NCI-H1694 treated with DMSO at 0.1 percent for 48 hours (cell line): ENCODE measurements around the gene PPP1R14B.

Experiments
- DNase-seq: peaks from one replicate; lab custom pipeline; 2025; lab: John Stamatoyannopoulos, UW

PPP1R14B gene

GRCh38 chr11:64281957-64282770 is 35.4 kb upstream of the PPP1R14B start:
- DNase-seq: no peak

GRCh38 chr11:64278576-64279190 is 31.9 kb upstream of the PPP1R14B start:
- DNase-seq: no peak

GRCh38 chr11:64276653-64277431 is 30.1 kb upstream of the PPP1R14B start:
- DNase-seq: no peak

- DNase-seq: no peak
These were observed 29.1 kb upstream of the PPP1R14B start for GRCh38 chr11:64275841-64276240.

- DNase-seq: no peak
These were observed 28.5 kb upstream of the PPP1R14B start for GRCh38 chr11:64275031-64275800.

GRCh38 chr11:64269540-64270220 is 22.9 kb upstream of the PPP1R14B start:
- DNase-seq: peak; percentile 98

GRCh38 chr11:64268893-64269539 is 22.3 kb upstream of the PPP1R14B start:
- DNase-seq: no peak

- no peak for DNase-seq
These were observed 21.5 kb upstream of the PPP1R14B start for GRCh38 chr11:64268025-64268892.

- DNase-seq: no peak
These were observed 20.6 kb upstream of the PPP1R14B start for GRCh38 chr11:64267207-64267945.

- no peak for DNase-seq
These were observed 19.6 kb upstream of the PPP1R14B start for GRCh38 chr11:64266339-64266738.

- DNase-seq: no peak
These were observed 18.7 kb upstream of the PPP1R14B start for GRCh38 chr11:64265176-64266160.

GRCh38 chr11:64264371-64264852 is 17.7 kb upstream of the PPP1R14B start:
- DNase-seq: no peak

GRCh38 chr11:64263947-64264317 is 17.2 kb upstream of the PPP1R14B start:
- DNase-seq: no peak

- DNase-seq: no peak
These were observed 16.5 kb upstream of the PPP1R14B start for GRCh38 chr11:64263021-64263946.

- DNase-seq: no peak
These were observed 15.7 kb upstream of the PPP1R14B start for GRCh38 chr11:64262271-64263002.

- no peak for DNase-seq
These were observed 14.9 kb upstream of the PPP1R14B start for GRCh38 chr11:64261556-64262080.
